MM.1S (cell line): Measurements from ENCODE around the gene PTCSC3.

Experiments used
- DNase-seq: peaks from one replicate; pipeline ENCODE4 v3.0.0-alpha.2; 2015
- H2AFZ ChIP-seq: fragments of 300-600 bp; sonication (generic); 2 replicates; pipeline ENCODE4 v1.6.0; 2016; ENCODE audit warnings: antibody characterized with exemption, low read length
- H3F3A ChIP-seq: fragments of 300-600 bp; sonication (generic); 2 replicates; pipeline ENCODE4 v1.6.1; 2016; ENCODE audit warnings: mild to moderate bottlenecking, antibody characterized with exemption, low read length, moderate library complexity, mixed read lengths; ENCODE audit not compliant: insufficient read depth
- H3K27ac ChIP-seq: fragments of 300-600 bp; sonication (generic); 2 replicates; pipeline ENCODE4 v1.5.1; 2016; ENCODE audit warnings: mild to moderate bottlenecking, low read length
- H3K27me3 ChIP-seq: fragments of 300-600 bp; sonication (generic); replicated peaks from 2 replicates; pipeline ENCODE4 v1.6.0; 2016; ENCODE audit warnings: low read length; ENCODE audit not compliant: insufficient read depth
- H3K36me3 ChIP-seq: fragments of 300-600 bp; sonication (generic); replicated peaks from 2 replicates; pipeline ENCODE4 v1.6.1; 2016; ENCODE audit warnings: mild to moderate bottlenecking, low read length, mixed read lengths; ENCODE audit not compliant: insufficient read depth
- H3K4me1 ChIP-seq: fragments of 300-600 bp; sonication (generic); 2 replicates; pipeline ENCODE4 v1.6.1; 2016; ENCODE audit warnings: low read length, mixed read lengths
- H3K4me2 ChIP-seq: fragments of 300-600 bp; sonication (generic); 2 replicates; pipeline ENCODE4 v1.6.0; 2016; ENCODE audit warnings: low read depth, low read length
- H3K4me3 ChIP-seq: fragments of 300-600 bp; sonication (generic); 2 replicates; pipeline ENCODE4 v1.5.1; 2016; ENCODE audit warnings: low read length, mixed read lengths
- H3K79me2 ChIP-seq: fragments of 300-600 bp; sonication (generic); 2 replicates; pipeline ENCODE4 v1.6.1; 2016; ENCODE audit warnings: mixed run types, low read length, mixed read lengths
- H3K9ac ChIP-seq: fragments of 300-600 bp; sonication (generic); 2 replicates; pipeline ENCODE4 v1.6.1; 2016; ENCODE audit warnings: low read length, mixed read lengths
- H3K9me2 ChIP-seq: fragments of 300-600 bp; sonication (generic); replicated peaks from 2 replicates; pipeline ENCODE4 v1.6.1; 2016; ENCODE audit warnings: mild to moderate bottlenecking, low read length, mixed read lengths; ENCODE audit not compliant: insufficient read depth
- H3K9me3 ChIP-seq: fragments of 300-600 bp; sonication (generic); replicated peaks from 2 replicates; pipeline ENCODE4 v1.6.1; 2016; ENCODE audit warnings: mild to moderate bottlenecking, low read length, mixed read lengths; ENCODE audit not compliant: insufficient read depth
- H4K20me1 ChIP-seq: fragments of 300-600 bp; sonication (generic); 2 replicates; pipeline ENCODE4 v1.6.1; 2016; ENCODE audit warnings: mild to moderate bottlenecking, low read length, moderate library complexity, mixed read lengths; ENCODE audit not compliant: insufficient read depth
- EZH2 ChIP-seq: fragments of 300-600 bp; sonication (generic); optimal IDR thresholded peaks from 2 replicates; pipeline ENCODE3; 2017; ENCODE audit warnings: low read depth, mild to moderate bottlenecking, antibody characterized with exemption, low read length, mixed read lengths
- EZH2phosphoT487 ChIP-seq: fragments of 300-600 bp; sonication (generic); IDR thresholded peaks from 2 replicates; pipeline ENCODE4 v1.6.1; 2018; ENCODE audit warnings: antibody characterized with exemption, low read length
- TF ChIP-seq, protein P1 (sequence below): fragments of 300-600 bp; sonication (generic); IDR thresholded peaks from 2 replicates; pipeline ENCODE4 v1.5.1; 2016; ENCODE audit warnings: antibody characterized with exemption, low read length, mixed read lengths

The PTCSC3 gene

GRCh38 chr14:36171607-36172006 lies 4.9 kb downstream of the PTCSC3 start:
- Histone ChIP-seq H4K20me1 (no peaks in the 10 kb centered on the region), H3K4me2 (no peak overlapping the region), H3K79me2 (no peaks in the 10 kb centered on the region), H3K27me3 (no peaks in the 10 kb centered on the region), H3K27ac (no peak overlapping the region), H2AFZ (no peak overlapping the region), H3K36me3 (no peaks in the 10 kb centered on the region), H3K4me3 (no peak overlapping the region), H3K9ac (no peak overlapping the region), H3K9me2 (no peaks in the 10 kb centered on the region), H3F3A (no peaks in the 10 kb centered on the region), H3K9me3 (no peaks in the 10 kb centered on the region), H3K4me1 (no peaks in the 10 kb centered on the region)
- TF ChIP-seq EZH2, result no peak
- TF ChIP-seq EZH2phosphoT487, result no peak
- TF ChIP-seq, protein P1, sequence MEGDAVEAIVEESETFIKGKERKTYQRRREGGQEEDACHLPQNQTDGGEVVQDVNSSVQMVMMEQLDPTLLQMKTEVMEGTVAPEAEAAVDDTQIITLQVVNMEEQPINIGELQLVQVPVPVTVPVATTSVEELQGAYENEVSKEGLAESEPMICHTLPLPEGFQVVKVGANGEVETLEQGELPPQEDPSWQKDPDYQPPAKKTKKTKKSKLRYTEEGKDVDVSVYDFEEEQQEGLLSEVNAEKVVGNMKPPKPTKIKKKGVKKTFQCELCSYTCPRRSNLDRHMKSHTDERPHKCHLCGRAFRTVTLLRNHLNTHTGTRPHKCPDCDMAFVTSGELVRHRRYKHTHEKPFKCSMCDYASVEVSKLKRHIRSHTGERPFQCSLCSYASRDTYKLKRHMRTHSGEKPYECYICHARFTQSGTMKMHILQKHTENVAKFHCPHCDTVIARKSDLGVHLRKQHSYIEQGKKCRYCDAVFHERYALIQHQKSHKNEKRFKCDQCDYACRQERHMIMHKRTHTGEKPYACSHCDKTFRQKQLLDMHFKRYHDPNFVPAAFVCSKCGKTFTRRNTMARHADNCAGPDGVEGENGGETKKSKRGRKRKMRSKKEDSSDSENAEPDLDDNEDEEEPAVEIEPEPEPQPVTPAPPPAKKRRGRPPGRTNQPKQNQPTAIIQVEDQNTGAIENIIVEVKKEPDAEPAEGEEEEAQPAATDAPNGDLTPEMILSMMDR, result no peak
- no peak for DNase-seq

DNA sequence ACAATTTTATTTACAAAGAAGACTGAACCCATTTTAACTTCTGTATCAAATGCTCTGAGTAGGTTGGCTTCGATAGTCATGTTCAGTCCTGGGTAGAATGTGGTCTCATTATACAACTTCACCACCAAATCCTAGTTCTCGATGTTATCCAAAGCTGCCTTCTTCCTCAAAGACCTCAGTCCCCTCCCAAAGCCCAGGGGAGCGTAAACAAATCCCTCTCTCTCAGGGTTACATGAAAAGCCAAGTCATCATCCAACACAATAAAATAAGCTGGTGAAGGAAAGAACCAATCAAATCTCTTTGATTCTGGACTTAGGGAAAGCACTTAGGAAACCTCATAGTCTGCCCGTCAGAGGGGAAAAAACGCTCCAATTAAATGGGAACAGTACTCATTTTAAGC lies 9.1 kb downstream of the PTCSC3 start:
- H2AFZ ChIP-seq, result no peak overlapping the region

GRCh38 chr14:36163451-36163850 lies 13.1 kb downstream of the PTCSC3 start:
- no peaks in the 10 kb centered on the region for H3F3A ChIP-seq
- H2AFZ ChIP-seq, result no peak overlapping the region
- no peaks in the 10 kb centered on the region for H3K4me1 ChIP-seq
- no peaks in the 10 kb centered on the region for H3K27me3 ChIP-seq
- H3K4me3 ChIP-seq, result no peak overlapping the region
- H3K79me2 ChIP-seq, result no peaks in the 10 kb centered on the region
- no peaks in the 10 kb centered on the region for H4K20me1 ChIP-seq
- H3K4me2 ChIP-seq, result no peak overlapping the region
- no peak overlapping the region for H3K27ac ChIP-seq
- TF ChIP-seq, protein P1, result no peak
- no peak for DNase-seq
- H3K9me2 ChIP-seq, result no peaks in the 10 kb centered on the region
- no peak overlapping the region for H3K9ac ChIP-seq
- H3K36me3 ChIP-seq, result no peaks in the 10 kb centered on the region
- no peaks in the 10 kb centered on the region for H3K9me3 ChIP-seq

More for the DNA sequence above, 9.1 kb downstream of the PTCSC3 start:
- Histone ChIP-seq H3K79me2 (no peaks in the 10 kb centered on the region), H3K27ac (no peak overlapping the region), H4K20me1 (no peaks in the 10 kb centered on the region), H3K4me3 (no peak overlapping the region), H3K4me1 (no peaks in the 10 kb centered on the region), H3K9me3 (no peaks in the 10 kb centered on the region), H3K4me2 (no peak overlapping the region), H3K27me3 (no peaks in the 10 kb centered on the region), H3K36me3 (no peaks in the 10 kb centered on the region), H3F3A (no peaks in the 10 kb centered on the region), H3K9me2 (no peaks in the 10 kb centered on the region), H3K9ac (no peak overlapping the region)
- no peak for DNase-seq
- TF ChIP-seq EZH2phosphoT487, result no peak
- TF ChIP-seq, protein P1, result no peak
- no peak for TF ChIP-seq EZH2
